Measurements from ENCODE around the gene CYB5R2. TPM values are rescaled to one million over a fixed set of nuclear protein-coding genes. Genes with fewer than 3 reads are reported as not detected.

The CYB5R2 gene
- total RNA-seq, 1 experiment from 2014 or later: 7.7 TPM

Other genes starting within 250 kb of the CYB5R2 start
- 39.3 and 54.5 TPM in 2 replicates for gene OLFML1, start 188.0 kb downstream of the CYB5R2 start, total RNA-seq (2014; rRNA removed; shearing (Covaris generic))
- 12.4 and 24.2 TPM in 2 replicates for gene PPFIBP2, start 159.5 kb downstream of the CYB5R2 start, total RNA-seq (2014; rRNA removed; shearing (Covaris generic))
- gene OVCH2, start 33.0 kb upstream of the CYB5R2 start, total RNA-seq (2014; rRNA removed; shearing (Covaris generic)): 8.3 and 10.7 TPM in 2 replicates
- gene OR5P2, start 123.4 kb upstream of the CYB5R2 start, total RNA-seq (2014; rRNA removed; shearing (Covaris generic)): 1.2 TPM in 1 of 2 replicates, not detected in the other
- 0.25 and 0.41 TPM in 2 replicates for gene OR5P3, start 157.3 kb upstream of the CYB5R2 start, total RNA-seq (2014; rRNA removed; shearing (Covaris generic))

Measured in G401 (cell line).